Measurements from ENCODE around the gene CNKSR1. TPM values are rescaled to one million over a fixed set of nuclear protein-coding genes. Genes with fewer than 3 reads are reported as not detected.

The CNKSR1 gene
- total and polyA plus RNA-seq, 2 of the 4 experiments (the other 2 are of a cell fraction), result 0.43 TPM; not detected in 1

GRCh38 chr1:26158271-26158907 is 18.9 kb upstream of the CNKSR1 start:
- CTCF ChIA-PET, result no interaction called here
- H3K27ac ChIP-seq (ENCODE audit: insufficient read depth, low read length), result no peak overlapping the region
- H3K56ac ChIP-seq (ENCODE audit: extremely low read depth, insufficient read depth, low read length), result no peak overlapping the region
- peaks cover 4% of the 10 kb centered on the region for H3K4me1 ChIP-seq (ENCODE audit: control insufficient read depth, insufficient read depth, low read length)
- no peak overlapping the region for H4K5ac ChIP-seq (ENCODE audit: low read depth, low read length)
- H4K8ac ChIP-seq (ENCODE audit: low read depth in 2 of 2, low read length in 2 of 2), result no peak overlapping the region
- H3K27me3 ChIP-seq (ENCODE audit: control insufficient read depth, insufficient read depth, low read length), result peaks cover 48% of the 10 kb centered on the region
- no peak overlapping the region for H4K91ac ChIP-seq (ENCODE audit: insufficient read depth, low read depth, low read length)
- no peak overlapping the region for H3K23ac ChIP-seq (ENCODE audit: low read depth, low read length)
- BruUV-seq (replicated peaks), result no TSS peak
- no peak overlapping the region for H3K9ac ChIP-seq (ENCODE audit: low read depth, low read length)
- no peak overlapping the region for H3K14ac ChIP-seq (replicated peaks; ENCODE audit: low read depth, low read length)
- dilution Hi-C loops (cut with HindIII; ENCODE audit: low sequenced_read_pairs, unreplicated experiment) (no loop called here), intact Hi-C loops (cut with micrococcal nuclease) (no loop called here), in situ Hi-C loops (cut with MboI; ENCODE audit: low sequenced_read_pairs) (no loop called here)
- WGBS, 2 experiments (ENCODE audit: extremely low coverage in 2 of 2, insufficient read length in 1 of 2), result 100% methylated on average over 1 of the region's 5 CpGs; no CpG with 5 or more reads in 1 of the 2 experiments
- H3K4me3 ChIP-seq (ENCODE audit: insufficient read depth, low read depth, low read length), result no peak overlapping the region
- no peaks in the 10 kb centered on the region for H4K20me1 ChIP-seq (ENCODE audit: insufficient read depth, low read length)
- H3K4me2 ChIP-seq (ENCODE audit: low read depth, low read length), result no peak overlapping the region
- H2BK5ac ChIP-seq (ENCODE audit: low read depth, low read length, poor library complexity, severe bottlenecking), result no peak overlapping the region
- no peaks in the 10 kb centered on the region for H3K36me3 ChIP-seq (ENCODE audit: control insufficient read depth, insufficient read depth, low read length)
- H3K79me1 ChIP-seq (ENCODE audit: low read depth in 1 of 2, low read length in 2 of 2), result no peaks in the 10 kb centered on the region
- DNase-seq, result no peak
- H2BK120ac ChIP-seq (ENCODE audit: low read depth, low read length), result no peak overlapping the region
- no peak overlapping the region for H2BK15ac ChIP-seq (ENCODE audit: low read depth, low read length)
- POLR2A ChIA-PET (ENCODE audit: unreplicated experiment), result no interaction called here
- no peak overlapping the region for H2BK20ac ChIP-seq (ENCODE audit: low read depth, low read length)
- H3K9me1 ChIP-seq (ENCODE audit: insufficient read depth, low read length), result no peaks in the 10 kb centered on the region
- H2AK9ac ChIP-seq (replicated peaks; ENCODE audit: low read depth, low read length, poor library complexity), result no peak overlapping the region
- H3K9me3 ChIP-seq (ENCODE audit: control insufficient read depth, insufficient read depth, low read length), result no peaks in the 10 kb centered on the region
- H2AFZ ChIP-seq (replicated peaks; ENCODE audit: low read length, poor library complexity), result peak overlapping the region; percentile 23
- no peak for ATAC-seq (ENCODE audit: low read depth)
- H2AK5ac ChIP-seq (ENCODE audit: low read depth, low read length), result no peak overlapping the region
- H3K4ac ChIP-seq (ENCODE audit: low read depth, low read length), result no peak overlapping the region
- H3K18ac ChIP-seq (ENCODE audit: low read depth, low read length), result no peak overlapping the region
- TF ChIP-seq RAD21 (IDR thresholded peaks at IDR 0.05; ENCODE audit: low read length) (no peak), FOS (IDR thresholded peaks at IDR 0.05; ENCODE audit: low read depth, low read length) (no peak), BHLHE40 (IDR thresholded peaks at IDR 0.05; ENCODE audit: low read depth, low read length) (no peak), NFE2L2 (IDR thresholded peaks at IDR 0.05; ENCODE audit: low read depth, low read length) (no peak), MXI1 (IDR thresholded peaks at IDR 0.05; ENCODE audit: borderline replicate concordance, low read depth, low read length) (no peak), POLR2A (IDR thresholded peaks at IDR 0.05; ENCODE audit: low read depth, low read length) (no peak), MAZ (IDR thresholded peaks at IDR 0.05; ENCODE audit: borderline replicate concordance, low read depth, low read length) (no peak), CTCF (conservative IDR thresholded peaks at IDR 0.05; ENCODE audit: low read depth, low read length) (no peak), MAFK (IDR thresholded peaks at IDR 0.05; ENCODE audit: low read depth, low read length) (no peak), RFX5 (IDR thresholded peaks at IDR 0.05; ENCODE audit: low read depth, low read length) (no peak), CEBPB (IDR thresholded peaks at IDR 0.05; ENCODE audit: low read depth, low read length) (no peak), CHD1 (IDR thresholded peaks at IDR 0.05; ENCODE audit: low read depth, low read length) (no peak), SMC3 (IDR thresholded peaks at IDR 0.05; ENCODE audit: low read depth, low read length) (no peak), RCOR1 (IDR thresholded peaks at IDR 0.05; ENCODE audit: insufficient replicate concordance, low read length) (no peak)
- TF ChIP-seq, protein P1, sequence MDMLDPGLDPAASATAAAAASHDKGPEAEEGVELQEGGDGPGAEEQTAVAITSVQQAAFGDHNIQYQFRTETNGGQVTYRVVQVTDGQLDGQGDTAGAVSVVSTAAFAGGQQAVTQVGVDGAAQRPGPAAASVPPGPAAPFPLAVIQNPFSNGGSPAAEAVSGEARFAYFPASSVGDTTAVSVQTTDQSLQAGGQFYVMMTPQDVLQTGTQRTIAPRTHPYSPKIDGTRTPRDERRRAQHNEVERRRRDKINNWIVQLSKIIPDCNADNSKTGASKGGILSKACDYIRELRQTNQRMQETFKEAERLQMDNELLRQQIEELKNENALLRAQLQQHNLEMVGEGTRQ (IDR thresholded peaks at IDR 0.05; ENCODE audit: low read depth, low read length), result no peak
- TF ChIP-seq, protein P2, sequence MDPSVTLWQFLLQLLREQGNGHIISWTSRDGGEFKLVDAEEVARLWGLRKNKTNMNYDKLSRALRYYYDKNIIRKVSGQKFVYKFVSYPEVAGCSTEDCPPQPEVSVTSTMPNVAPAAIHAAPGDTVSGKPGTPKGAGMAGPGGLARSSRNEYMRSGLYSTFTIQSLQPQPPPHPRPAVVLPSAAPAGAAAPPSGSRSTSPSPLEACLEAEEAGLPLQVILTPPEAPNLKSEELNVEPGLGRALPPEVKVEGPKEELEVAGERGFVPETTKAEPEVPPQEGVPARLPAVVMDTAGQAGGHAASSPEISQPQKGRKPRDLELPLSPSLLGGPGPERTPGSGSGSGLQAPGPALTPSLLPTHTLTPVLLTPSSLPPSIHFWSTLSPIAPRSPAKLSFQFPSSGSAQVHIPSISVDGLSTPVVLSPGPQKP (IDR thresholded peaks at IDR 0.05; ENCODE audit: borderline replicate concordance, low read depth, low read length), result no peak

Data from IMR-90 (cell line).